ENCODE data around the gene APAF1. TPM values are rescaled to one million over a fixed set of nuclear protein-coding genes. Genes with fewer than 3 reads are reported as not detected.
"Not testable (repeated sequence)": the region's sequence is repeated elsewhere in the genome, so short reads cannot be mapped to it uniquely, and the experiment has no call there.

The APAF1 gene, protein sequence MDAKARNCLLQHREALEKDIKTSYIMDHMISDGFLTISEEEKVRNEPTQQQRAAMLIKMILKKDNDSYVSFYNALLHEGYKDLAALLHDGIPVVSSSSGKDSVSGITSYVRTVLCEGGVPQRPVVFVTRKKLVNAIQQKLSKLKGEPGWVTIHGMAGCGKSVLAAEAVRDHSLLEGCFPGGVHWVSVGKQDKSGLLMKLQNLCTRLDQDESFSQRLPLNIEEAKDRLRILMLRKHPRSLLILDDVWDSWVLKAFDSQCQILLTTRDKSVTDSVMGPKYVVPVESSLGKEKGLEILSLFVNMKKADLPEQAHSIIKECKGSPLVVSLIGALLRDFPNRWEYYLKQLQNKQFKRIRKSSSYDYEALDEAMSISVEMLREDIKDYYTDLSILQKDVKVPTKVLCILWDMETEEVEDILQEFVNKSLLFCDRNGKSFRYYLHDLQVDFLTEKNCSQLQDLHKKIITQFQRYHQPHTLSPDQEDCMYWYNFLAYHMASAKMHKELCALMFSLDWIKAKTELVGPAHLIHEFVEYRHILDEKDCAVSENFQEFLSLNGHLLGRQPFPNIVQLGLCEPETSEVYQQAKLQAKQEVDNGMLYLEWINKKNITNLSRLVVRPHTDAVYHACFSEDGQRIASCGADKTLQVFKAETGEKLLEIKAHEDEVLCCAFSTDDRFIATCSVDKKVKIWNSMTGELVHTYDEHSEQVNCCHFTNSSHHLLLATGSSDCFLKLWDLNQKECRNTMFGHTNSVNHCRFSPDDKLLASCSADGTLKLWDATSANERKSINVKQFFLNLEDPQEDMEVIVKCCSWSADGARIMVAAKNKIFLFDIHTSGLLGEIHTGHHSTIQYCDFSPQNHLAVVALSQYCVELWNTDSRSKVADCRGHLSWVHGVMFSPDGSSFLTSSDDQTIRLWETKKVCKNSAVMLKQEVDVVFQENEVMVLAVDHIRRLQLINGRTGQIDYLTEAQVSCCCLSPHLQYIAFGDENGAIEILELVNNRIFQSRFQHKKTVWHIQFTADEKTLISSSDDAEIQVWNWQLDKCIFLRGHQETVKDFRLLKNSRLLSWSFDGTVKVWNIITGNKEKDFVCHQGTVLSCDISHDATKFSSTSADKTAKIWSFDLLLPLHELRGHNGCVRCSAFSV (N-terminal part only)
- total RNA-seq = 1 to 10 TPM; 4.8 to 9.2 (median 6.6) TPM

DNA sequence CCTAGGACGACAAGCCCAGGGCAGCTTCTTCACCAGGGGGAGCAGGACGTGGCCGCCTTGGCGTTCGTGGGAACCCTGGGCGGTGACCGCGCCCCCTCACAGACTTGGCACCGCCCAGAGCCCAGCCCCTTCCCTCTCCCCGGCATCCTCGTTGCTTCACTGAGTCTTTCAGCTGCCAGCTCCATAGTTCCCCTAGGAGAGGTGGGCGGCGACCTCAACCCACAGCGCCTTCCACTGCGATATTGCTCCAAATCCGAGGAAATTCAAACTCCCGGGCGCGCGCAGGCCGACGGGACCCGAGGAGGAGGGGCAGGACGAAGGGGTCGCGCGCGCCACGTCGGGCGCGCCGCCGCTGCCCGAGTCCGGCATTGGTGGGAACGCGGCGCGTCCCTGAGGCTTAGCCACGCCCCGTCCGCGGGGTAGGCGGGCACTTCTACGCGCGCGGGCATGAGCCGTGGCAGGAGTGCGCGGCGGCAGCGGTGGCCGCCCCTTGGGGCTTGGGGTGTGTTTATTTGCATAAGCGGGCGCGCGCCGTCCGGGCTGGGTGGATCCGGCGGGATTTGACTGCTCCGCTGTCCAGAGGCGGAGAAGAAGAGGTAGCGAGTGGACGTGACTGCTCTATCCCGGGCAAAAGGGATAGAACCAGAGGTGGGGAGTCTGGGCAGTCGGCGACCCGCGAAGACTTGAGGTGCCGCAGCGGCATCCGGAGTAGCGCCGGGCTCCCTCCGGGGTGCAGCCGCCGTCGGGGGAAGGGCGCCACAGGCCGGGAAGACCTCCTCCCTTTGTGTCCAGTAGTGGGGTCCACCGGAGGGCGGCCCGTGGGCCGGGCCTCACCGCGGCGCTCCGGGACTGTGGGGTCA, at the start of gene APAF1, which contains the start of gene IKBIP:
Gene APAF1, plus strand, starts transcription at position 579 of the 860 bp plus-strand sequence. CDS start 3,070 bp downstream, outside the sequence.
Gene IKBIP, minus strand, starts transcription at position 77 of the 860 bp plus-strand sequence. CDS start 87 bp downstream, outside the sequence.
- Mint-ChIP-seq H3K4me1 (ENCODE audit: low read depth) (peaks cover 21% of the 10 kb centered on the region), H3K36me3 (ENCODE audit: insufficient read depth) (peaks cover 4% of the 10 kb centered on the region), H3K9me3 (no peaks in the 10 kb centered on the region), H3K27me3 (ENCODE audit: low read depth) (no peaks in the 10 kb centered on the region), H3K4me3 (peak within 1 kb of the TSS; percentile 97)
- ATAC-seq = peak; percentile 92 to 93
- DNase-seq = peak; percentile 95

DNA sequence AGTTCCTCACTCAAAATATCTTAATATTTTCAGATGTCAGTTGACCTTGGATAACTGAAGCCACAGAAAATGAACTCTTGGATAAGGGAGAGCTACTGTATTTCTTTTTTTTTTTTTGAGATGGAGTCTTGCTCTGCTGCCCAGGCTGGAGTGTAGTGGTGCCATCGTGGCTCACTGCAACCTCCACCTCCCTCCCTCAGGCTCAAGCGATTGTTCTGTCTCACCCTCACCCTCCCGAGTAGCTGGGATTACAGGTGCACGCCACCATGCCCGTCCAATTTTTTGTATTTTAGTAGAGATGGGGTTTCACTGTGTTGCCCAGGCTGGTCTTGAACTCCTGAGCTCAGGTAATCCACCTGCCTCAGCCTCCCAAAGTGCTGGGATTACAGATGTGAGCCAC, 47.8 kb upstream of the APAF1 start:
- DNase-seq; H3K4me3 Mint-ChIP-seq; H3K9me3 Mint-ChIP-seq; H3K27me3 Mint-ChIP-seq (ENCODE audit: low read depth); ATAC-seq: not testable (repeated sequence)
- H3K4me1 Mint-ChIP-seq (ENCODE audit: low read depth) = peaks cover 36% of the 10 kb centered on the region
- peaks cover 29% of the 10 kb centered on the region for H3K36me3 Mint-ChIP-seq (ENCODE audit: insufficient read depth)

DNA sequence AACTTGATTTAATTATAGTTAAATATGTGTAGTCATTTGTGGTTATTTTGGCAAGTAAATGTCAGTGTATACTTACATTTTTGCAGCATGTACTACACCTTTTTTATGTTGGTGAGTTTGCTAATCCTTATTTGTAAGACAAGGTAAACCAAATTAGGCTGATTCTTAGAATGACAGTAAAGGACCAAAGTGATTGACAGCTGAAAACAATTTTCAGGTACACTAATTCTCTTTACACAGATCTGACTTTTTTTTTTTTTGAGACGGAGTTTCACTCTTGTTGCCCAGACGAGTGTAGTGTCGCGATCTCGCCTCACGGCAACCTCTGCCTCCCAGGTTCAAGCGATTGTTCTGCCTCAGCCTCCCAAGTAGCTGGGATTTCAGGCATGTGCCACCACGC, 43.2 kb upstream of the APAF1 start:
- Mint-ChIP-seq H3K36me3 (ENCODE audit: insufficient read depth) (peaks cover 23% of the 10 kb centered on the region), H3K4me3 (no peak overlapping the region), H3K4me1 (ENCODE audit: low read depth) (peaks cover 14% of the 10 kb centered on the region), H3K27me3 (ENCODE audit: low read depth) (no peaks in the 10 kb centered on the region), H3K9me3 (no peaks in the 10 kb centered on the region)
- no peak for DNase-seq
- ATAC-seq = no peak

DNA sequence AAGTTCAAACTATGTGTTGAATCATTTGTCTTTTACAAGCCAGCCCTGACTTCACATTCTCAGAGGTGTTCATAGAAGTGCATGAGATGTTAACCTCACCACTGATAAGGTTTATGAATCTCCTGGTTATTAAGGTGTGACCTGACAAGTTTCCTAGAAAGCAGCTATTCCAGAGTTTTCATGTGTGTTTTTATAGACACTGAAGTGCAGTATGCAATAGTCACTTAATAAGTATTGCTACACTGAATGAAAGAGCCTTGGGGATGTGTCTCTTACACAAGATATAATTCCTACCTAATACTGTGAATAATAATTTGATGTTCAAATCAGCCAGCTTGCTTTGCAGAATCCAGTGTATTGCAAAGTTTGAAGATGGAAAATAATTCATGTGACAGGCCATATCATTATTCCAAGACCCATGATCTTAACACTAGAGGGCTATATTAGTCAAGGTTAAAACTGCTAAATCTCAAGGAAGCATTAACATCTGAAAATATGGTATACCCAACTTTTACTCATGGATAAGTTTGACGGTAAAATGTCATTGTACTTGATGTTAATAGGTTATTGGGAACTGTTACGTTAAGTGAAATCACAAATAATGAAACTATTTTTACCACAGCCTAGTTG, 38.6 kb upstream of the APAF1 start:
- no peak overlapping the region for H3K4me3 Mint-ChIP-seq
- peaks cover 12% of the 10 kb centered on the region for H3K36me3 Mint-ChIP-seq (ENCODE audit: insufficient read depth)
- no peak for ATAC-seq

DNA sequence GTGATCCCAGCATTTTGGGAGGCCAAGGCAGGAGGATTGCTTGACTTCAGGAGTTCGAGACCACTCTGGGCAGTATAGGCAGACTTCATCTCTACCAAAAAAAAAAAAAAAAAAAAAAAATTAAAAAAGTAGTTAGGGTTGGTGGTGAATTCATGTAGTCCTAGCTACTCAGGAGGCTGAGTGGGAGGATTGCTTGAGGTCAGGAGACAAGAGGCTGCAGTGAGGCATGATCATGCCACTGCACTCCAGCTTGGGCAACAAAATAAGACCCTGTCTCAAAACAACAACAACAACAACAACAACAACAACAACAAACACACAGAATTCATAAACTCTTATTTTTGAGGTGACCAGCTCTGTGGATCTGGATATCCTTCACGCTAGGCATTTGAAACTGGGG, 34.5 kb upstream of the APAF1 start:
- no peak for ATAC-seq
- Mint-ChIP-seq H3K27me3 (ENCODE audit: low read depth) (no peaks in the 10 kb centered on the region), H3K9me3 (no peaks in the 10 kb centered on the region), H3K36me3 (ENCODE audit: insufficient read depth) (no peaks in the 10 kb centered on the region), H3K4me3 (no peak overlapping the region), H3K4me1 (ENCODE audit: low read depth) (peaks cover 10% of the 10 kb centered on the region)
- no peak for DNase-seq

More for the DNA sequence above, 38.6 kb upstream of the APAF1 start:
- Mint-ChIP-seq H3K4me1 (ENCODE audit: low read depth) (peaks cover 6% of the 10 kb centered on the region), H3K9me3 (no peaks in the 10 kb centered on the region), H3K27me3 (ENCODE audit: low read depth) (no peaks in the 10 kb centered on the region)
- DNase-seq = no peak

DNA sequence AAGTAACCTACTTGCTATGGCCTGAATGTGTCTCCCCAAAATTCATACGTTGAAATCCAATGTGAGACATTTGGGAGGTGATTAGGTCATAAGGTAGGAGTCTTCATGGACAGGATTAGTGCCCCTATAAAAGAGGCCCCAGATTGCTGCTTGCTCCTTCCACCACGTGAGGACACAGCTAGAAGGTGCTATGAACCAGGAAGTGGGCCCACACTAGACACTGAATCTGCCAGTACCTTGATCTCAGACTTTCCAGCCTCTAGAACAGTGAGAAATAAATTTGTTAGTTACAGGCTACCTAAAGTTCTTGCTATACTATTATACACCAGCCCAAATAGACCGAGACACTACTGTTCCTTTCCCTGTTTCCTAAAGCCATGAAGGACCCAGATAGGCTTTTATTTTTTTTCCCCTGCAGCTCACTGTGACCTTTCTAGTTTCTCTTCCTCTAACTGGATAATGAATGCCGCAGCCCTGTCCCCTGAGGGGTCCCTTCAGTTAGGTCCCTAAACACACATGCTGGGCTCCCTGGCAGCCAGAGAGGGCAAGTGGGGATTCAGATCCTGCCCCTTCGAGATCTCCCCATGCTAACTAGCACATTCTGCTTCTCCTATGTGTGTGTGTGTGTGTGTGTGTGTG, 32.3 kb upstream of the APAF1 start:
- no peak overlapping the region for H3K4me3 Mint-ChIP-seq
- ATAC-seq = peak in 1 of 2 donors; percentile 46

DNA sequence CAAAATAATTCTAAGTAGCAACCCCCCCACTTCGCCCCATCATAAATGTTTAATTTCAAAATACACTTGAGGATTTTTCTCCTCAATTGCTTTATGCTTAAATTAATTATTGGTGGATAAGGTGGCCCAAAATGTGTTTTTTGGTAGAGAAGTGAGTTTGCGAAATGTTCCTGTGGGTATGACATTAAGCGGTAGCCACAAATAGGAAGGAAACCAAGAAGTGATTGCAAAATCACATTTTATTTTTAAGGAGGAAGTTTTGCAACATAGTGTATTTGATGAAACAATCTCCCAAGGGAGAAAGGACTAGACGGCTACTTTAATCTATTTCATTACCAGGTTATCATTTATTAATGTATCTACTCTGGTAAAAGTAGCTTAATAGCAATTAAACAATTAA, 26.1 kb upstream of the APAF1 start:
- no peaks in the 10 kb centered on the region for H3K9me3 Mint-ChIP-seq
- H3K36me3 Mint-ChIP-seq (ENCODE audit: insufficient read depth) = no peaks in the 10 kb centered on the region
- ATAC-seq (no peak), DNase-seq (no peak)
- no peak overlapping the region for H3K4me3 Mint-ChIP-seq
- H3K27me3 Mint-ChIP-seq (ENCODE audit: low read depth) = no peaks in the 10 kb centered on the region
- H3K4me1 Mint-ChIP-seq (ENCODE audit: low read depth) = peaks cover 3% of the 10 kb centered on the region

More for the DNA sequence above, 32.3 kb upstream of the APAF1 start:
- H3K9me3 Mint-ChIP-seq = no peaks in the 10 kb centered on the region
- H3K4me1 Mint-ChIP-seq (ENCODE audit: low read depth) = peaks cover 4% of the 10 kb centered on the region
- H3K36me3 Mint-ChIP-seq (ENCODE audit: insufficient read depth) = no peaks in the 10 kb centered on the region
- DNase-seq = no peak
- no peaks in the 10 kb centered on the region for H3K27me3 Mint-ChIP-seq (ENCODE audit: low read depth)

DNA sequence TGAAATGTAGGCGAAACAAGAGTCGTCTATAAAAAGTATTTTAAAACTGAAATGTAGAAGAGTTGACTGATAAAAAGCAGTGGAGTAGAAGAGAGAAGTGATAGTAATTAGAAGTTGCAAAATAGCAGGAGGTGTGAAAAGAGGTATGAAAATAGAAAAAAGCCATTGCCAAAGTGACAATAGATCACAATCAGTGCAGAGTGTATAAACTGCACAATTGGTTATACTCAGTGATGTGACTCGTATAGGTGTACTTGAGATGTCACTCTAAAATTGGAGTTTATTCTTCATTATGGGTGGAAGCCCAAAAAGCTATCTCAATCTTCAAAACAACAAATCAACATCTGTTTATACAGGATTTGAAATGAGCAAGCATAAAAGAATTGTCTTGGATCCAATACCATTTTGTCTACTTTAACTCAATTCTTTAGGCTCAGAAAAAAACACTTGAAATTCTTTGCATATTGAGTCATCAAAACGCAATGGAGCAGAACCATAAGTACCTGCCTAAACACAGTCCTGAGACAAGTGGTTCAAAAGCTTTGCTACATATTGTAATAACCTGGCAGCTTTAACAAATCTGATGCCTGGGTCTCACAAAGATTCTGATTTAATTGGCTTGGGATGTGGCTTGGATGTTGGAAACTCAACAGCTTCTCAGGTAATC, 9.3 kb upstream of the APAF1 start:
- Mint-ChIP-seq H3K36me3 (ENCODE audit: insufficient read depth) (no peaks in the 10 kb centered on the region), H3K9me3 (no peaks in the 10 kb centered on the region), H3K4me1 (ENCODE audit: low read depth) (peaks cover 8% of the 10 kb centered on the region), H3K4me3 (no peak overlapping the region), H3K27me3 (ENCODE audit: low read depth) (no peaks in the 10 kb centered on the region)
- ATAC-seq (no peak), DNase-seq (no peak)

DNA sequence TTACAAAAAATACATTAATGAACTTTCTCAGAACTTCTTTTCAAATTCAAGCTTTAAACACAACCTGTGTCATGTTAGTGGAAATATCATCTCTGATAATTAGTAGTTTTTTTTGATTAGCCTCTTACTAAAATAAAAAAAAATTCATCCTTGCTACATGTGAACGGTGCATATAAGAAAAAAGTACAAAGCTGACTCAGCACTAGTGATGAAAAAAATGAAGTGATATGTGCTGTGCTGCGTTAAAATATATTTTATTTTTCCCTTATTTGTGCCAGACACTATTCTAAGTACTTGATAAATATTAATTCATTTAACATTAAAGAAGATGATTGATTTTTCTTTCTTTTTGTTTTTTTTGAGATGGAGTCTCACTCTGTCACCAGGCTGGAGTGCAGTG, 8.0 kb upstream of the APAF1 start:
- no peak for DNase-seq
- peaks cover 8% of the 10 kb centered on the region for H3K4me1 Mint-ChIP-seq (ENCODE audit: low read depth)
- no peaks in the 10 kb centered on the region for H3K36me3 Mint-ChIP-seq (ENCODE audit: insufficient read depth)
- no peak for ATAC-seq
- no peaks in the 10 kb centered on the region for H3K9me3 Mint-ChIP-seq
- no peaks in the 10 kb centered on the region for H3K27me3 Mint-ChIP-seq (ENCODE audit: low read depth)
- H3K4me3 Mint-ChIP-seq = no peak overlapping the region

DNA sequence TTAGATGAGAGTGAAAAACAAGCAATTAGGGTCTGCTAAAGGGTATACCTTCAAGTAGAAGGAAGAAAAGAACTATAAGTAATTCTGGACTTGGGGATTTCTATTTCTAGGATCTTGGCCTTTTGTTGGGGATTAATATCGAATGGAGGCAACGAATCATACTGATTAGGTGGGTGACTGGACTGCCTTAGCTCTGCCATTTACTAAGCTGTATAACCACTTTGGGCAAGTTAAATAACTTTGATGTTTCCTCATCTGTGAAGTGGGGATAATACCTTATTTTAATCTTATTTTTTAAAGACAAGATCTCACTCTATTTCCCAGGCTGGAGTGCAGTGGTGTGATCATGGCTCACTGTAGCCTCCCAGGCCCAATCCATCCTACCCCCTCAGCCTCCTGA, 7.1 kb upstream of the APAF1 start:
- DNase-seq = no peak
- no peak for ATAC-seq
- Mint-ChIP-seq H3K4me1 (ENCODE audit: low read depth) (peaks cover 10% of the 10 kb centered on the region), H3K4me3 (no peak overlapping the region), H3K27me3 (ENCODE audit: low read depth) (no peaks in the 10 kb centered on the region), H3K36me3 (ENCODE audit: insufficient read depth) (no peaks in the 10 kb centered on the region), H3K9me3 (no peaks in the 10 kb centered on the region)

DNA sequence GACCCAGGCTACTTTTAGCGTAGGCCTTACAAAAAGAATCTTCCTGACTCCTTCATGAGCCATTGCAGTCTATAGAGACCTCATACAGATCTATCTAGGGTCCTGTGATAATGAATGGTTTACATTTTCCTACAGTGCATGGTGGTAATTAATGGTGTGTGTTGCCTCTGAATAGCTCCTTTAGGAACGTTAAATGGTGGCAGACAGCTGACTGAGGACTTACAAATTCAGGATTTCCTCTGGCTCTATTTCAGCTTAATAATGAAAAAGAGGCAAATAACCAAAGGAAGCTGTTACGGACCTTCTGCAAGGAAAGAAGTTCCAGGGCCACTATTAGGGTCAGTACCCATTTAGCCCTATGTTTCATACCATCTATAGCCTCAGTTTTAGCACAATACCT, 5.6 kb upstream of the APAF1 start:
- H3K4me1 Mint-ChIP-seq (ENCODE audit: low read depth) = peaks cover 15% of the 10 kb centered on the region
- H3K36me3 Mint-ChIP-seq (ENCODE audit: insufficient read depth) = no peaks in the 10 kb centered on the region
- H3K4me3 Mint-ChIP-seq = no peak overlapping the region
- H3K9me3 Mint-ChIP-seq = no peaks in the 10 kb centered on the region
- H3K27me3 Mint-ChIP-seq (ENCODE audit: low read depth) = no peaks in the 10 kb centered on the region
- DNase-seq = no peak
- ATAC-seq = no peak

DNA sequence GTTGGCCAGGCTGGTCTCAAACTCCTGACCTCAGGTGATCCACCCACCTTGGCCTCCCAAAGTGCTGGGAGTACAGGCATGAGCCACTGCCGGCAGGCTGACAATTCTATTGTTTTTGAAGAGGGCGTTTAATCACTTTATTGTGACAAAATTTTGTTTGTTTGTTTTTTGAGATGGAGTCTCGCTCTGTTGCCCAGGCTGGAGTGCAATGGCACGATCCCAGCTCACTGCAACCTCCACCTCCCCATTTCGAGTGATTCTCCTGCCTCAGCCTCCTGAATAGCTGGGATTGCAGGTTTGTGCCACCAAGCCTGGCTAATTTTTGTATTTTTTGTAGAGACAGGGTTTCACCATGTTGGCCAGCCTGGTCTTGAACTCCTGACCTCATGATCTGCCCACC, 2.3 kb upstream of the APAF1 start:
- peaks cover 20% of the 10 kb centered on the region for H3K4me1 Mint-ChIP-seq (ENCODE audit: low read depth)

More for the DNA sequence above, 2.3 kb upstream of the APAF1 start:
- peak overlapping the region; percentile 97 for H3K4me3 Mint-ChIP-seq
- not testable (repeated sequence) for H3K36me3 Mint-ChIP-seq (ENCODE audit: insufficient read depth); ATAC-seq; DNase-seq; H3K27me3 Mint-ChIP-seq (ENCODE audit: low read depth); H3K9me3 Mint-ChIP-seq

All from activated T-cell treated with anti-CD3 and anti-CD28 coated beads, Interleukin-2, amount 50 U/mL, for 4 hours (primary cell).